Sigmoid colon (tissue), 7 donors: ENCODE data around the gene PRICKLE2. TPM values are rescaled to one million over a fixed set of nuclear protein-coding genes. Genes with fewer than 3 reads are reported as not detected.

Experiments used
- DNase-seq: peaks from one replicate; pipeline ENCODE4 v3.0.0-alpha.2; 2019
- H3K27ac ChIP-seq, 4 donors: fragments of 200-600 bp; sonication (generic); one replicate each; pipeline ENCODE4 v1.5.1; 2016 to 2019; ENCODE audit warnings: mild to moderate bottlenecking in 1 of 4
- H3K27me3 ChIP-seq, 3 donors: fragments of 200-600 bp; sonication (generic); one replicate each; pipeline ENCODE4 v1.5.1; 2019; ENCODE audit warnings: mild to moderate bottlenecking in 1 of 3
- H3K36me3 ChIP-seq, 4 donors: fragments of 200-600 bp; sonication (generic); one replicate each; pipeline ENCODE4 v1.5.1; 2016 to 2019
- H3K4me1 ChIP-seq, 4 donors: fragments of 200-600 bp; sonication (generic); one replicate each; pipeline ENCODE4 v1.5.1; 2017 to 2019
- H3K4me3 ChIP-seq, 4 donors: fragments of 200-600 bp; sonication (generic); one replicate each; pipeline ENCODE4 v1.5.1; 2017 to 2019; ENCODE audit warnings: mild to moderate bottlenecking in 2 of 4, moderate library complexity in 1 of 4
- H3K9me3 ChIP-seq, 4 donors: fragments of 200-600 bp in 3 of 4; sonication (generic) in 3 of 4; one replicate each; pipeline versions ENCODE4 v1.5.1 to v1.6.1; 2013 to 2019
- CTCF ChIP-seq, 4 experiments: fragments of 450-650 bp in 3 of 4; fragments of 200-600 bp in 1 of 4; IDR thresholded peaks; one replicate each; pipeline ENCODE4 v1.5.1; 2016 to 2019; ENCODE audit warnings: antibody characterized with exemption in 4 of 4, mild to moderate bottlenecking in 3 of 4, moderate library complexity in 2 of 4
- EP300 ChIP-seq, 4 donors: sonication (generic); formaldehyde crosslinking; IDR thresholded peaks; one replicate each; pipeline ENCODE4 v1.6.1; 2017; ENCODE audit warnings: antibody characterized with exemption in 4 of 4
- POLR2A ChIP-seq, 2 donors: fragments of 450-650 bp; IDR thresholded peaks; one replicate each; pipeline ENCODE4 v1.6.1; 2016; ENCODE audit warnings: antibody characterized with exemption in 2 of 2, mild to moderate bottlenecking in 2 of 2, moderate library complexity in 2 of 2
- POLR2AphosphoS5 ChIP-seq, 4 donors: sonication (generic); formaldehyde crosslinking; IDR thresholded peaks; one replicate each; pipeline ENCODE4 v1.6.1; 2017; ENCODE audit warnings: antibody characterized with exemption in 4 of 4
- WGBS, 2 donors: extraction: QIAGEN DNeasy Blood & Tissue Kit; methylation state at CpG; one replicate each; pipeline ENCODE4 v1.1.7; 2013; 5-methylcytosine and 5-hydroxymethylcytosine counted together
- intact Hi-C: fragments of 100-400 bp; cut with DNase I; formaldehyde crosslinking; loops from one replicate; pipeline ENCODE4 v1.15.1; 2023
- polyA plus RNA-seq, 3 donors: library from polyadenylated mRNA; stranded (reverse); fragments of 200-250 nt; gene quantifications; one replicate each; pipeline ENCODE4 v1.2.3, GENCODE V29; 2013
- total RNA-seq, 4 donors: library from RNA; depleted of rRNA; stranded (reverse); fragments of >200 nt; gene quantifications; one replicate each; pipeline ENCODE4 v1.1.0, GENCODE V29; 2016
- donor health status: healthy with polysubstance abuse.
- donor health status: Bipolar disorder and iron deficiency.
- donor health status: healthy.

PRICKLE2 gene
- total and polyA plus RNA-seq, 7 donors: 0.69 to 96.7 (median 61.1) TPM

- Histone ChIP-seq H3K27me3 (no peaks in the 10 kb centered on the region), H3K4me3 (no peak overlapping the region), H3K9me3 (no peaks in the 10 kb centered on the region), H3K4me1 (no peaks in the 10 kb centered on the region), H3K27ac (no peak overlapping the region), H3K36me3 (no peaks in the 10 kb centered on the region)
- 79 to 85% methylated on average over 3 of the region's 3 CpGs for WGBS, 2 donors
- no peak for TF ChIP-seq EP300 (IDR thresholded peaks at IDR 0.05)
- TF ChIP-seq CTCF (IDR thresholded peaks at IDR 0.05): no peak
- no peak for TF ChIP-seq POLR2AphosphoS5 (IDR thresholded peaks at IDR 0.05)
- TF ChIP-seq POLR2A (IDR thresholded peaks at IDR 0.05): no peak
- DNase-seq: no peak
- intact Hi-C loops: no loop called here
These were observed 142.9 kb downstream of the PRICKLE2 start for GRCh38 chr3:64082411-64082810.

- Histone ChIP-seq H3K27me3 (no peaks in the 10 kb centered on the region), H3K4me1 (no peaks in the 10 kb centered on the region), H3K27ac (no peak overlapping the region), H3K9me3 (no peaks in the 10 kb centered on the region), H3K4me3 (no peak overlapping the region), H3K36me3 (no peaks in the 10 kb centered on the region)
- DNase-seq: no peak
- WGBS, 2 donors: 94 to 95% methylated on average over 1 of the region's 1 CpG
- TF ChIP-seq POLR2AphosphoS5 (IDR thresholded peaks at IDR 0.05): no peak
- intact Hi-C loops: no loop called here
These were observed 144.0 kb downstream of the PRICKLE2 start for GRCh38 chr3:64081235-64081630.

GRCh38 chr3:64080616-64081234, 144.5 kb downstream of the PRICKLE2 start:
- no peak overlapping the region for H3K4me3 ChIP-seq
- no peaks in the 10 kb centered on the region for H3K9me3 ChIP-seq
- 72 to 89% methylated on average over 1 of the region's 1 CpG for WGBS, 2 donors
- intact Hi-C loops: no loop called here
- H3K36me3 ChIP-seq: no peaks in the 10 kb centered on the region
- H3K27me3 ChIP-seq: no peaks in the 10 kb centered on the region
- H3K4me1 ChIP-seq: no peaks in the 10 kb centered on the region
- H3K27ac ChIP-seq: no peak overlapping the region
- DNase-seq: no peak
- TF ChIP-seq EP300 (IDR thresholded peaks at IDR 0.05) (no peak), POLR2A (IDR thresholded peaks at IDR 0.05) (no peak), CTCF (IDR thresholded peaks at IDR 0.05) (peak in 1 of 4 experiments; percentile 7)

GRCh38 chr3:64079369-64080150, 145.7 kb downstream of the PRICKLE2 start:
- TF ChIP-seq CTCF (IDR thresholded peaks at IDR 0.05) (no peak), EP300 (IDR thresholded peaks at IDR 0.05) (no peak), POLR2AphosphoS5 (IDR thresholded peaks at IDR 0.05) (no peak), POLR2A (IDR thresholded peaks at IDR 0.05) (no peak)
- DNase-seq: no peak
- intact Hi-C loops: no loop called here
- Histone ChIP-seq H3K4me1 (no peaks in the 10 kb centered on the region), H3K36me3 (no peaks in the 10 kb centered on the region), H3K27ac (no peak overlapping the region), H3K4me3 (no peak overlapping the region), H3K27me3 (no peaks in the 10 kb centered on the region), H3K9me3 (no peaks in the 10 kb centered on the region)
- 91 to 92% methylated on average over 5 of the region's 5 CpGs for WGBS, 2 donors

GRCh38 chr3:64078966-64079365, 146.3 kb downstream of the PRICKLE2 start:
- no peak for DNase-seq
- 68 to 82% methylated on average over 4 of the region's 4 CpGs for WGBS, 2 donors
- no peak overlapping the region for H3K27ac ChIP-seq
- no peaks in the 10 kb centered on the region for H3K36me3 ChIP-seq
- TF ChIP-seq CTCF (IDR thresholded peaks at IDR 0.05) (no peak), EP300 (IDR thresholded peaks at IDR 0.05) (no peak), POLR2AphosphoS5 (IDR thresholded peaks at IDR 0.05) (no peak), POLR2A (IDR thresholded peaks at IDR 0.05) (no peak)
- H3K27me3 ChIP-seq: no peaks in the 10 kb centered on the region
- intact Hi-C loops: no loop called here
- H3K4me1 ChIP-seq: no peaks in the 10 kb centered on the region
- H3K4me3 ChIP-seq: no peak overlapping the region
- H3K9me3 ChIP-seq: no peaks in the 10 kb centered on the region
